Measurements from ENCODE around the gene ICAM3.

Gene ICAM3

DNA sequence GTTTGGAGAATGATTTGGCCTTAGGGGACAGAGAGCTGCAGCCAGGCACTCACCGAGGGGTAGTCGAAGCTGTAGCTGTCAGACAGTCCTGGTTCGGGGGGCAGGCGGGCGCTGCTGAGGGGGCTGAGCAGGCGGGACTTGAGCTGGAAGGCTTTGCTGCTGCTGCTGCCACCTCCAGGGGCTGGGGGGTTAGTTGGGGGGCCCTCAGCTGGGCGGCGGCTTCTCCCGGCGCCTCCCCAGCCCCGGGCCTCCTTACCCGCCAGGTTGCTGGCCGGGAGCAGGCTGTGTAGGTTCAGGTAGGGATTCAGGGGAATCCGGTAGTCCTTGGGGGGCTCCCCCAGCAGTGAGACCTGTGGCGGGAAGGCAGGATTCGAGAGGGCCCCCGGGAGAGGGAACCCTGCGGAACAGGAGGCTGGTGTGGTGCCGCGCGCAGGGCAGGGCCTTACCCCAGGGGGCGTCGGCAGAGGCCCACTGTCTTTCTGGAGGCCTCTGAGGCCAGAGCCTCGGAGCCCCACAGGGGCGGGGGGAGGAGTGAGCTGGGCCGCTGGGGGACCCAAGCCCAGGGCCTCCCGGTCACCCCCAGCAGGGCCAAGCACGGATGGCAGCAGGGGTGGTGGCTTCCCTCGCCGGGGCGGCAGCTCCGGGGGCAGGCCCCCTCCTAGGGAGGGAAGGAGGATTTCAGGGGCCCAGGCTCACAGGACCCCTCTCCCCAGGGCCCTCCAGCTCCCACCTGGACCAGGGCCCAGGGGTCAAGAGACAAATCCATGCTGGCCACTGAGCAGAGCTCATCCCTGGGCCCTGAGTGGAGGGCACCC is 18.6 kb downstream of the ICAM3 start:
- DNase-seq (ENCODE audit: low read depth in 2 of 2), result no peak

DNA sequence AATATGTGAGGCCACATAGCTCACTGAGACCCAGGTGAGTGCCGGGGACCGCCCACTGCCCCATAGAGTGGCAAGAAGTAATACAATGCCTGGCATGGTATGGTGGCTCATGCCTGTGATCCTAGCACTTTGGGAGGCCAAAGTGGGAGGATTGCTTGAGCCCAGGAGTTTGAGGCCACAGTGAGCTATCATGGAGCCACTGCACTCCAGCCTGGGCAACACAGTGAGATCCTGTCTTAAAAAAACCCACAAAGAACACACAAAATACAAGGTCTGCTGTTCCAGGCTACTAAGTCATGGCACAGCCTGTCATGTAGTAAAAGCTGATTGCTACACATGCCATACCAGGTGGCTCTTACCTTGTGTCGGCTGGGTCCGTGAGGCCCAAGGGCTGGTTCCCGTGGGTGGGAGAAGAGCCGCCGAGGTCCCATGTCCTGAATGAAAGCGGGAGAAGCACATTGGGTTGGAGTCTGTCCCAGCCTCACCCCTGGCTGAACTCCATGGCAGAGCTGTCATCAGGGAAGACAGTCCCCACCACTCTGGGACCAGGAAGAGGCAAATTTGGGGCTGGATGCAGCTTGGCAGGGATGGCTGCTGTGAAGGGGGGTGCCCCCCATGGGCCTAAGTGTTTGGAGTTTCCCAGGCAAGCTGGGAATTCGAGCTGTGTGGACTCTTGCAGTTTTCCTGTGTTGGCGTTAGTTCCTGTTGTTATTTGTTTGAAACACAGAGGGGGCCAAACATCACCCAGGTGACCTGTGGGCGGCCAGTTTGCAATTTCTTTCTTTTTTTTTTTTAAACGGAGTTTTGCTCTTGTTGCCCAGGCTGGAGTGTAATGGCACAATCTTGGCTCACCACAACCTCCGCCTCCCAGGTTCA is 20.4 kb downstream of the ICAM3 start:
- DNase-seq (ENCODE audit: low read depth in 2 of 2), result no peak

DNA sequence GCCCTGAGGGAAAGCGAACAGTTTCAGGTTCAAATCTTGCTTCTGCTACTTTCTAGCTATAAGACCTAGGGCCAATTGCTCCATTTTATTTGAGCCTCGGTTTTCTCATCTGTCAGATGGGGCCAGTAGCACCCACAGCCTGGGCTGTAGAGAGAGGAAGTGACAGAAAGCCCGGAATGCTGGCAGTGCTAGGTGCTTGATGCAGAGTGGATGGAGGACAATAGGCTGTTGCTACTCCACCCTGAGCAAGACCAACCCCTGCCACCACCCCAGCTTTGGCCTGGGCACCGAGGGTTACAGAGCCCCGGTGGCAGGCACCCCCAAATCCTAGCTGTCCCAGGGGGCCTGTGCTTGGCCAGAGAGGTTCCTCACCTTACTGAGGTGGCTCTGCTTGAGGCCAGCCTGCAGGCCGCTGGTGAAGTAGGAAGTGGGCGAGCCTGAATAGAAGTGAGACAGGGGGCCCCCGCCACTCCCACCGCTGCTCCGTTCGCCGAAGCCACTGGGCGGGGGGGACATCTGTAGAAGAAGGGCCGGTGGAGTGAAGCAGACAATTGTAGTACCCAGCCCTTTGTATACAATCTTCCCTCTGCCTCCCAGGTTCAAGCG is 21.5 kb downstream of the ICAM3 start:
- DNase-seq (ENCODE audit: low read depth in 2 of 2), result no peak

DNA sequence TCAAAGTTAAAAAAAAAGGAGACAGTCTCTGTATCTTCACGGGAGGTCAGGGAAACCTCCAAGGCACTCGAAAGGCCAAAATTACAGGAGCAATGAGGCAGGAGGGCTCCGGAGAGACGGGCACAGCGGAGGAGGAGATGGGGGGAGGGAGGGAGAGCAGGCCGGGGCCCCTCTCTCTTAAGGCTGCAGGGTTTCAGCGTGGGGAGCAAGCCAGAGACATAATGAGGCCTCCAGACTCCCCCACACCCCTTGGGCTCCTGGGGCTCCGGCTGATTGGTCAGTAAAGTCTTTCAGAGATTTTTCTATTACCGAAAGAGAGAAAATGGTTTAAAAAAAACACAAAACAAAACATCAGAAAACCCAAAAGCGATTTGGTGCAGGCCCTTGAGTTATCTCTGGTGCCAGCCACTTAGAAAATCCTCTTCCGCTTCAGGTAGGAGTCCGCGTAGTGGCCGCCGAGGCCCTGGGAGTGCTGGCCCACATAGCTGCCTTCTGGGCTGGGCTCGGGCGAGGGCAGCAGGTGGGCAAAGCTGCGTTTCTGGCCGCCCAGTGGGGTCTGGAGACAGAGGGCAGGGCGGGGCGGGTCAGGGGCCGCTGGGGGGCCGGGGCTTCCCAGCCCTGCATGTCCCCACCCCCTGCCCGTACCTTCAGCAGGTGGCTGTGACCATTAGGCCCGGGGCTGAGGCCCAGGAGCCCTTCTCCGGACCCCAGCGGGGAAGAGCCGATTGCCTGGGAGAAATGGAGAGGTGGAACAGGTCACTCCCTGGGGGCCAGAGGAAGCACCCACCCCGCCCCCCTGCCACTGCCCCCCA is 22.2 kb downstream of the ICAM3 start:
- no peak for DNase-seq (ENCODE audit: low read depth in 2 of 2)

DNA sequence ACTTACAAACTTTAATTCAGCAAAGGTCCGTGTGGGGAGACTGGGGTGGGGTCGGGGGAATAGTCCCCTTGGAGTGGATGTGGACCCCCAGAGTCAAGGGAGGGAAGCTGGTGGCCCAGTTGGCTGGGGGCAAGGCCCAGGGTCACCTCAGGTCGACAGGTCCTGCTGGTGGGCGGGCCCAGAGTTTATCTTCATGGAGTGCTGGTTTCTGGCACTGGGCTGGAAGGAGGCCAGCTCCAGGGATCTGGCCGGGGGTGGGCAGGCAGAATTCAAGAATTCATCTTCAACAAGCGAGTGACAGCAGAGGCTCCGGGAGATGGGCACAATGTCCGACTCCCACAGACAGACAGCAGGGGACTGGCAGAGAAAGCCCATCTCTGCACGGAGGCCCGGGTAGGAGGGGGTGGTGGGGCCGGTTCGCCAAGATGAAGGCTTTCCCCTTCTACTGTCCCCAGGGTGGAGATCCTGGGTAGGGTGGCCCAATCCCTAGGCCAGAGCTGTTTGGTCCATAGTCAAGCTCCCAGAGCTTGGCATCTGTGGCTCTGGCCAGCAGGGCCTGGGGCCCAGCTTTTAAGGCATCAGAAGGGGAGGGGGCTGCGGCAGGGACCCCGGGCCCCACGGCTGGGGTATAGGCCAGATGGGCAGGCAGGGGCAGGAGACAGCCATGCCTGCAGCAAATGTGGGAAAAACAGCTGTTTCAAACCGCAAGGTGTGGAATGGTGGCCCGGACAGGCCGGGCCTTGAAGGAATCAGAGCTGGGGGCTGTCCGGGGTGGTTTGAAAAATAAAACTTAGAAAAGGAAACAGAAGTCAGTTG is 23.0 kb downstream of the ICAM3 start:
- DNase-seq (ENCODE audit: low read depth in 2 of 2), result no peak

DNA sequence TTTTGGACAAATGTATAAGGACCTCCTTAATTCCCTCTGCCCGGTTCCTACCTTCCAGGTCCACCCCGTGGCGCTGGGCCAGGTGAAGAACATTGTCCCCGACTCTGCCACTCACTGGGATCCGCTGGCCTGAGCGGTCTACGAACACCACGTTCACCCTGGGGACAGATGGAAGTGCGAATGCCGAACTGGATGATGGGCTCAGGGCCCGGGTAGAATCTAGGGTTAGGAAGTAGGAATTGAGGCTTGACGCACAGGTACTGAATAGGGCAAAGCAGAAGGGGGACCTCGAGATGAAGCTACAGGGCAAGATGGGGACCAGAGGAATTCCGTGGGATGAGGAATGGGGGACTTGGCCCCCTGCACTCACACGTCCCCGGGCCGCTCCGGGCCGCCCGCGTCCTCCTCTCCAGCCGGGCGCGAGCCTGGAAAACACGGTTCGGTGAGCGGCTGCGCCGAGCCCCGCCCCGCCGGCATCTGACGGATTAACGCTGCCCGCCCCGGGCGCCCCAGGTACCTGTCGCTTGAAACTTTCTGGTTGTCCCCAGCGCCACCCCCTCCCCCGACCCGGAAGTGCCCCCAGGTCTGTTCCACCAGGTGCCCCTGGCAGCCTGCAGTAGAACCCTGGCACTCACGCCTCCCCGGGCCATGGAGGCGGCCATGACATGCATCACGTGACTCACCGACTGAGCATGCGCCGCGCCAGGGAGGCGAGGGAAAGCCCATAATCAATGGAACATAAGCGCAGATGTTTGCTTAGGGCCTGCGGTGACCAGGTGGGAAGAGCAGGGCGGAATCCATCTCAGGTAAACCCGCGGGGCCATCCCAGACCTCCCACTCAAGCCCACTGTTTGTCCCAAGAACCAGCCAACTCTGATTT is 23.8 kb downstream of the ICAM3 start, which contains the start of gene FDX2:
TSS of gene FDX2 (minus strand) at position 681 of the 880 bp plus-strand sequence. CDS start at position 662, 19 bp downstream.
- DNase-seq (ENCODE audit: low read depth in 2 of 2), result peak; percentile 94 to 95

DNA sequence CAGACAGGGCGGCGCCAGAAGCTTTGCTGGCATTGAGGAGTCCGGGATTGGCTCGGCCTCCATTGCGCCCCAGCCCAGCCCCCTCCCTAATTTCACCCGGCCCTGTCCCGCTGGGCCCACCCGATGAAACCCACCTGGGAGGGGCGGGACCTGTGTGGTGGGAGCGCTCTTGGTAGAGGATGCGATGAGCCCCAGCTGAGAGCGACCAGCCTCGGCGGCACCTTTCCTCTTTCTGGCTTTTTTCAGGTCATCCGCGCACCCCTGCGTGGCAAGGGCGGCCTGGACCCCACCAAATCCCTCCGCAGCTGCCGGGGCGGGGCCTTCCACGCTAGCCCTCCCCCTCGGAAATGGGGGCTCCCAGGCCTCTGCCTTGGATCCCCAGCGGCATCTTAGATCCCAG is 30.0 kb downstream of the ICAM3 start, which contains the start of gene ZGLP1:
TSS of gene ZGLP1 (minus strand) at position 393 of the 400 bp plus-strand sequence.
- no peak for DNase-seq (ENCODE audit: low read depth in 2 of 2)

DNA sequence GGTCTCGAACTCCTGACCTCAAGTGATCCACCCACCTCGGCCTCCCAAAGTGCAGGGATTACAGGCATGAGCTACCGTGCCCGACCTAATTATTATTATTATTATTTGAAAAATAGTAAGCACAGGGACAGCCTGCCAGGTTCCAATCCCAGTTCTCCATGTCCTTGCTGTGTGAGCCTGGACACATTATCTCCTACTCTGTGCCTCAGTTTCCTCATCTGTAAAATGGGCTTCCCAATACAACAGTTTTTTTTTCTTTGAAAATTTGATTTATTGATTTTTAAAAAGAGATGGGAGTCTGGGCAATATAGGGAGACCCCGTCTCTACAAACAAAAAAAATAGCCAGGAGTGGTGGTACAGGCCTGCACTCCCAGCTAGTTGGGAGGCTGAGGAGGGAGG is 33.1 kb downstream of the ICAM3 start:
- no peak for DNase-seq (ENCODE audit: low read depth in 2 of 2)

DNA sequence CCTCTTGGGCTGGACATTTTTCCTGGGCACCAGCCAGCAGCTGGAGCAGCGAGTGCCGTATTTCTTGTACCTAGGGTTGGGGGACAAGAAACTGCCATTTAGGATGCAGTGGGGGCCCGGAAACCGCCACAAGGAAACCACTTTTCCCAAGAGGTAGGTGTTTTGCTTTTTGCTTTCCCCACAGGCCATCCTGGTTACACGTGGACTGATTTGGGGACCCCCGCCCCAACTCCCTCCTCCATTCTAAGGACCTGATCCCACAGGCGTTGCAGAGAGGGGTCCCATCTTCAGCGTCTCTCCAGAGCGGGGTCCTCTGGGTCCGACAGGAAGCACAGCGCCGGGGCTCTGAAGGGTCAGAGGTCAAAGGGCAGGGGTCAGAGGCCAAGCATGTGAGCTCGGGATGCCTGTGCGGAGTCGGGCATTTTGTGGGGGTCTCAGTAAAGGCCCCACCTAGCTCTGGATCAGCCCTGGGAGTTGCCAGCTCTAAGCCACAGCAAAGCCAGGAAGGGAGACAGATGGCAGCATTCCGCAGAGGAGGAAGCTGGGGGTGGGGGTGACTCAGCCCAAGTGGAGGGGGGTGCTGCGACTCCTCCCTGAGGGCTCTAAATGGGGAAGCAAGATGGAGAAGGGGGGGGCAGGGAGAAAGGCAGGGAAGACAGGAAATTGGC is 34.2 kb downstream of the ICAM3 start:
- DNase-seq (ENCODE audit: low read depth in 2 of 2), result no peak

DNA sequence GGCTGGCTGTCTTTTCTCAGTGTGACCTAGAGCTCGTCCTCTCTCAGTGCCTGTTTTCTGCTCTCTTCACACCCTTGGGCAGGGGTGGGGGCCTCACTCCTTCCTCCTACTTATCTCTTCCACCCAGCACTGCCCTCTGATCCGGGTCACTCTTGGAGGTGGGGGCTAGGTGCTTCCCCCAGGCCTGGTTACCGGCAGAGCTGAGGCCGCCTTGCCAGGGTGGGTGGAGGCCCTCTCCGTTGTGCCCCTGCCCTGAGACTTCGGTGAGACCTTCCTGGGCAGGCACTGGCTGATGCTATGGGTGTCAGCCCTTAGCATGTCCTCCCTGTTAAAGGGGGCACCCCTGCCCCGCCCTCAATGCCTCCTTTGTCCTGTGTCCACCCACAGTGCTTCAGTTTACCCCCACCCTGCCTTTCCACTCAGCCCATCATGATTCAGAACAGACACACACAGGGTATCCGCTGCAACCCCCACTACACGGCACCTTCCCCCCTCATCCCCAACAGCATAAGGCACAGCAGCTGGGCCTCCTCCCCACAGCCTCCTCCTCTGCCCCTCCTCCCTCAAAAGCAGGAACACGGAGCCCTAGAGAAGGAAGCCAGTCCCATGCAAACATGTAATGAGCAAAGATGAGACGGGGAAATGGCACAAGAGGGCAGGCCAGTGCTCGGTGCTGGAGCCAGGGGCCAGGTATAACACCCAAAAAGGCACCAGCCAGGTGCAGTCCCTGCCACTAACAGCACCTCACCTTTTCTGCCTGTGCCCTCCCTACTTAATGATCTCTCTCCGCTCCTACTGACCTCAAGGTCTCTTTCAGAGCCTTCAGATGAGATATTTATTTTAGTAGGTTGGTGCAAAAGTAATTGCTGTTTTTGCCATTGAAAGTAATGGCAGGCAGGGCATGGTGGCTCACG is 39.6 kb downstream of the ICAM3 start:
- DNase-seq (ENCODE audit: low read depth in 2 of 2), result no peak

DNA sequence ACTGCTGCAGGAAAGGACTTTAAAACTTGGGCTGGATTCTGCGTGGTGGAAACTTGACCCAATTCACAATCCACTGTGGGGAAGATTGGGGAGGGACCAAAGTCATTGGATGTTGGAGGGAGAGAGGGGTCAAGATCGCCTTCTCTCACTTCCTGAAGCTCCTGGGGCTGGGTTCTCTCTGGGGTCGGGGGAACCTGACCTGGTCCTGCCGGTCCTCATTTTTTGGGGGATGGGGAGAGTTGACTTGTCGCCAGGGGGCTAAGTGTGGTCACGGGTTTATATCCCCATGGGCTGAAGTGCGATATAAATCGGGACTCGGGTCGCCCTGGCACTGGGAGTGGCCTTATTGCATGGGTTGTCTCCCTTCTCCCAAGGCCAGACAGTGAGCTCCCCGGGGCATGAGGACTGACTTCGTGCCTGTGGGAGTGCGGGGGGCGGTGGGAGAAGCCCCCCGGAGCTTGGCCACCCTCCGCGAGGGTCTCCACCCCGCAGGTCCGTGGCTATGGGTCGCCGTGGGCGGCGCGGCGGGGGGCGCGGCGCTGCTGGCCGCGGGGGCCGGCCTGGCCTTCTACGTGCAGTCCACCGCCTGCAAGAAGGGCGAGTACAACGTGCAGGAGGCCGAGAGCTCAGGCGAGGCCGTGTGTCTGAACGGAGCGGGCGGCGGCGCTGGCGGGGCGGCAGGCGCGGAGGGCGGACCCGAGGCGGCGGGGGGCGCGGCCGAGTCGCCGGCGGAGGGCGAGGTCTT is 43.4 kb downstream of the ICAM3 start:
- no peak for DNase-seq (ENCODE audit: low read depth in 2 of 2)

DNA sequence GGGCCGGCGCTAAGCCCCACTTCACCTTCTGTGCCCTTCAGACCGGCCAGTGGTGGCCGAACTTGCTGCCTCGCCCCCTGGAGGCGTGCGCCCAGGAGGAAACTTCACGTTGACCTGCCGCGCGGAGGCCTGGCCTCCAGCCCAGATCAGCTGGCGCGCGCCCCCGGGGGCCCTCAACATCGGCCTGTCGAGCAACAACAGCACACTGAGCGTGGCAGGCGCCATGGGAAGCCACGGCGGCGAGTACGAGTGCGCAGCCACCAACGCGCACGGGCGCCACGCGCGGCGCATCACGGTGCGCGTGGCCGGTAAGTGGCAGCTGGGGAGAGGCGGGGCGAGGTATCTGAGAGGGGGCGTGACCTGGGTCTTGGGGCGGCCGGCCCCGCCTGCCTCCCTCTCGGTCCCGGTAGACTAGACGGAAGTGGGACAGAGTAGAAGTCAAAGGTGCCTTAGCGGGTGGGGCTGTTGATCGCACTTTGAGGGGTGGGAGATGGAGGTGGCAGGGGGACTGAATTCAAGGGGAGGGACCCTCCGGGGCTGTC is 44.0 kb downstream of the ICAM3 start:
- DNase-seq (ENCODE audit: low read depth in 2 of 2), result peak in 1 of 2 donors; percentile 33

DNA sequence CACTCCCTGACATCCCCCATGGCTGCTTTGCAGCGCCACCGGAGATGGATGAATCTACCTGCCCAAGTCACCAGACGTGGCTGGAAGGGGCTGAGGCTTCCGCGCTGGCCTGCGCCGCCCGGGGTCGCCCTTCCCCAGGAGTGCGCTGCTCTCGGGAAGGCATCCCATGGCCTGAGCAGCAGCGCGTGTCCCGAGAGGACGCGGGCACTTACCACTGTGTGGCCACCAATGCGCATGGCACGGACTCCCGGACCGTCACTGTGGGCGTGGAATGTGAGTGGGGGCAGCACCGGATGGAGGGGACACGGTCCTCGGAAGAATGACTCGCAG is 45.1 kb downstream of the ICAM3 start:
- no peak for DNase-seq (ENCODE audit: low read depth in 2 of 2)

DNA sequence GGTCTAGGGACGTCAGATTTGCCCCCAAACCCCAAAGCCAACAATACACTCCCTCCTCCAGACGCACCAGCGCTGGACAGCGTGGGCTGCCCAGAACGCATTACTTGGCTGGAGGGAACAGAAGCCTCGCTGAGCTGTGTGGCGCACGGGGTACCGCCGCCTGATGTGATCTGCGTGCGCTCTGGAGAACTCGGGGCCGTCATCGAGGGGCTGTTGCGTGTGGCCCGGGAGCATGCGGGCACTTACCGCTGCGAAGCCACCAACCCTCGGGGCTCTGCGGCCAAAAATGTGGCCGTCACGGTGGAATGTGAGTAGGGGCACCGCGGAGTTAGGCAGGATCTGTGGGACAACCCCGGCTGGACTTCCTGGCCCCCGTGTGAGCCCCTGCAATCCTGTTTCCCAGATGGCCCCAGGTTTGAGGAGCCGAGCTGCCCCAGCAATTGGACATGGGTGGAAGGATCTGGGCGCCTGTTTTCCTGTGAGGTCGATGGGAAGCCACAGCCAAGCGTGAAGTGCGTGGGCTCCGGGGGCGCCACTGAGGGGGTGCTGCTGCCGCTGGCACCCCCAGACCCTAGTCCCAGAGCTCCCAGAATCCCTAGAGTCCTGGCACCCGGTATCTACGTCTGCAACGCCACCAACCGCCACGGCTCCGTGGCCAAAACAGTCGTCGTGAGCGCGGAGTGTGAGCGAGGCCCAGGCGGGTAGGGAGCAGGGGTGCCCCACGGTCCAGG is 45.6 kb downstream of the ICAM3 start:
- no peak for DNase-seq (ENCODE audit: low read depth in 2 of 2)

DNA sequence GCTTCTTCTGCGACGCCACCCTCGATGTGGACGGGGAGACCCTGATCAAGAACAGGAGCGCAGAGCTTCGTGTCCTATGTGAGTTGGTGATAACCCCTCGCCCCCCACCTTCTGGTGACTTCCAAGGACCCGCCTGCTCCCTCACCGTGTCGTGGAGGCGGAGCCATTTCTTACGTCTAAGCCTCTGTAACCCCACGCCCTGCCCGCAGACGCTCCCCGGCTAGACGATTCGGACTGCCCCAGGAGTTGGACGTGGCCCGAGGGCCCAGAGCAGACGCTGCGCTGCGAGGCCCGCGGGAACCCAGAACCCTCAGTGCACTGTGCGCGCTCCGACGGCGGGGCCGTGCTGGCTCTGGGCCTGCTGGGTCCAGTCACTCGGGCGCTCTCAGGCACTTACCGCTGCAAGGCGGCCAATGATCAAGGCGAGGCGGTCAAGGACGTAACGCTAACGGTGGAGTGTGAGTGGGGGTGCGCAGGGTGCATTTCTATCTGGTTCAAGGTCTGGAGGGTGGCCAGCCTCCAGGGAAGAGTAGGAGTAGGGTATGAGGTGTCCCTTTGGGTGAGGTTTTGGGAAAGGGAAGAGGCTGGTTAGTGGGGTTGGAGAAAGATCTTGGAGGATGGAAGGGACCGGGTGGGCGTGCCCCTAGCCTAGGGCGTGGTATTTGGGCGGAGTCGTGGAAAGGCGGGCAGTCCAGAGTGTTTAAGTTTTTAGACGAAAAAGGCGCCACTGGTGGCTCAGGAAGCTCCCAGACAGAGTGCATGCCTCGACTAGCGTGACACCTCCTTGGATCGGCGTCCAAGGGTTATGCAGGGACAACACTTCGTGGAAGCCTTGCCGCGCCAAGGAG is 46.4 kb downstream of the ICAM3 start:
- no peak for DNase-seq (ENCODE audit: low read depth in 2 of 2)

Data from stimulated activated CD4-positive, alpha-beta T cell treated with anti-CD3 and anti-CD28 coated beads, Interleukin-1b, Interleukin-23, amount 100 ng/mL, for 4 hours (primary cell).